KMS-11 (cell line): ENCODE measurements around the gene CAMTA1.

Experiments
- H2AFZ ChIP-seq: fragments of 200-600 bp; sonication (generic); 2 replicates; pipeline ENCODE4 v1.6.1; 2016; ENCODE audit warnings: antibody characterized with exemption, mixed run types, low read depth
- H3K27ac ChIP-seq: fragments of 200-600 bp; sonication (generic); 2 replicates; pipeline ENCODE4 v1.6.1; 2016; ENCODE audit warnings: mild to moderate bottlenecking, mixed run types
- H3K27me3 ChIP-seq: fragments of 200-600 bp; sonication (generic); 2 replicates; pipeline ENCODE4 v1.6.1; 2017; ENCODE audit warnings: mild to moderate bottlenecking, low read depth, mixed run types, moderate library complexity; ENCODE audit not compliant: insufficient read depth
- H3K36me3 ChIP-seq: fragments of 200-600 bp; sonication (generic); 2 replicates; pipeline ENCODE4 v1.6.1; 2017; ENCODE audit warnings: mild to moderate bottlenecking, mixed run types; ENCODE audit not compliant: insufficient read depth
- H3K4me1 ChIP-seq: fragments of 200-600 bp; sonication (generic); 2 replicates; pipeline ENCODE4 v1.6.1; 2016; ENCODE audit warnings: mild to moderate bottlenecking, low read depth, mixed run types; ENCODE audit not compliant: poor library complexity, severe bottlenecking
- H3K4me2 ChIP-seq: fragments of 200-600 bp; sonication (generic); 2 replicates; pipeline ENCODE4 v1.7.0; 2016; ENCODE audit warnings: mild to moderate bottlenecking, mixed run types
- H3K4me3 ChIP-seq: fragments of 200-600 bp; sonication (generic); IDR thresholded peaks from 2 replicates; pipeline ENCODE4 v1.6.1; 2017; ENCODE audit warnings: low read depth, low read length, mixed read lengths; ENCODE audit not compliant: insufficient read depth
- H3K79me2 ChIP-seq: fragments of 200-600 bp; sonication (generic); 2 replicates; pipeline ENCODE4 v1.6.1; 2016; ENCODE audit warnings: low read depth, mixed run types; ENCODE audit not compliant: insufficient read depth
- H3K9ac ChIP-seq: fragments of 200-600 bp; sonication (generic); 2 replicates; pipeline ENCODE4 v1.6.1; 2016; ENCODE audit warnings: mild to moderate bottlenecking, mixed run types
- H4K20me1 ChIP-seq: fragments of 200-600 bp; sonication (generic); 2 replicates; pipeline ENCODE4 v1.6.1; 2016; ENCODE audit warnings: mild to moderate bottlenecking, mixed run types; ENCODE audit not compliant: insufficient read depth
- CTCF ChIP-seq: fragments of 200-600 bp; sonication (generic); conservative IDR thresholded peaks from 2 replicates; pipeline ENCODE4 v1.6.1; 2017; ENCODE audit warnings: low read depth, mild to moderate bottlenecking, antibody characterized with exemption, low read length, moderate library complexity, mixed read lengths

CAMTA1 gene

GRCh38 chr1:7026169-7026568, 240.9 kb downstream of the CAMTA1 start:
- Histone ChIP-seq H3K36me3 (no peaks in the 10 kb centered on the region), H2AFZ (no peak overlapping the region)

GRCh38 chr1:7032992-7033391, 247.7 kb downstream of the CAMTA1 start:
- no peak for TF ChIP-seq CTCF
- no peaks in the 10 kb centered on the region for H3K36me3 ChIP-seq

More at GRCh38 chr1:7026169-7026568, 240.9 kb downstream of the CAMTA1 start:
- Histone ChIP-seq H4K20me1 (no peaks in the 10 kb centered on the region), H3K9ac (no peak overlapping the region), H3K27me3 (no peaks in the 10 kb centered on the region), H3K4me1 (no peaks in the 10 kb centered on the region), H3K4me2 (no peak overlapping the region), H3K4me3 (no peak overlapping the region), H3K27ac (no peak overlapping the region), H3K79me2 (no peaks in the 10 kb centered on the region)
- no peak for TF ChIP-seq CTCF

GRCh38 chr1:7036386-7036785, 251.1 kb downstream of the CAMTA1 start:
- Histone ChIP-seq H3K27ac (no peak overlapping the region), H4K20me1 (no peaks in the 10 kb centered on the region), H3K4me2 (no peak overlapping the region), H3K9ac (no peak overlapping the region), H3K36me3 (no peaks in the 10 kb centered on the region), H3K27me3 (no peaks in the 10 kb centered on the region), H2AFZ (no peak overlapping the region), H3K4me3 (no peak overlapping the region), H3K79me2 (no peaks in the 10 kb centered on the region), H3K4me1 (no peaks in the 10 kb centered on the region)
- no peak for TF ChIP-seq CTCF

More at GRCh38 chr1:7032992-7033391, 247.7 kb downstream of the CAMTA1 start:
- H3K4me1 ChIP-seq, result no peaks in the 10 kb centered on the region
- no peak overlapping the region for H3K4me3 ChIP-seq
- H4K20me1 ChIP-seq, result no peaks in the 10 kb centered on the region
- no peak overlapping the region for H3K9ac ChIP-seq
- no peak overlapping the region for H2AFZ ChIP-seq
- no peak overlapping the region for H3K27ac ChIP-seq
- no peak overlapping the region for H3K4me2 ChIP-seq
- H3K79me2 ChIP-seq, result no peaks in the 10 kb centered on the region
- no peaks in the 10 kb centered on the region for H3K27me3 ChIP-seq

- 0 out of 2 replicates have a peak, but pooled peaks cover 2% of the 10 kb centered on the region for H3K27me3 ChIP-seq
- H3K4me2 ChIP-seq, result no peak overlapping the region
- H3K27ac ChIP-seq, result no peak overlapping the region
- no peaks in the 10 kb centered on the region for H3K79me2 ChIP-seq
- H2AFZ ChIP-seq, result no peak overlapping the region
- H3K4me3 ChIP-seq, result no peak overlapping the region
- H3K9ac ChIP-seq, result no peak overlapping the region
- H4K20me1 ChIP-seq, result no peaks in the 10 kb centered on the region
- no peaks in the 10 kb centered on the region for H3K4me1 ChIP-seq
- TF ChIP-seq CTCF, result no peak
- H3K36me3 ChIP-seq, result no peaks in the 10 kb centered on the region
Measured at GRCh38 chr1:7039590-7040220, 254.5 kb downstream of the CAMTA1 start.
